Esophagus squamous epithelium (tissue), 4 donors: Measurements from ENCODE around the gene MPC2.

Experiments
- POLR2A ChIP-seq, 4 donors: fragments of 450-650 bp; IDR thresholded peaks; one replicate each; pipeline ENCODE4 v1.6.1; 2017; ENCODE audit warnings: antibody characterized with exemption in 4 of 4, mild to moderate bottlenecking in 4 of 4, moderate library complexity in 3 of 4
- TF ChIP-seq, protein P1 (sequence below), 6 experiments: fragments of 450-650 bp in 4 of 6; fragments of 200-600 bp in 2 of 6; sonication (generic) in 2 of 6; IDR thresholded peaks; one replicate each; pipeline ENCODE4 v1.5.1; 2016 to 2019; ENCODE audit warnings: antibody characterized with exemption in 6 of 6, mild to moderate bottlenecking in 4 of 6, moderate library complexity in 4 of 6

DNA sequence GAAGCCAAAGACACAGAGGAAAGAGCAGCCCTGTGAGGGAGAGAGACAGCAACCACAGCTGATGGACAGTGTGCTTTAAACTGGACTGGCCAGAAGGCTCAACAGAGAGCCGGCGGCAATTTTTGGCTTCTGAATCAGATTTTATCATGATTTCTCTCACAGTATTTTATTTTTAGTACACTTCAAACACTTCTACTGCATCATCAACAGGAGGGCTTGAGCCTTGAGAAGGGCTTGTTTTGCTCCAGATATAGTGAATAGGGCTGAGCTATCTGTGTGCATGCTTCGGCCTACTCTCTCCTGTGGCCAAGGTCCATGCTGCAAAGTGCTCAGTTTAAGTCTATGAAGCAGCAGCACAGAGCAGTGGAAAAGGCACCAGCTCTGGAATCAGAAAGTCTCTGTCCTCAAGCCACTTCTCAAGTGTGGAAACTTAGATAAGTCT is 56.3 kb downstream of the MPC2 start:
- TF ChIP-seq, protein P1, sequence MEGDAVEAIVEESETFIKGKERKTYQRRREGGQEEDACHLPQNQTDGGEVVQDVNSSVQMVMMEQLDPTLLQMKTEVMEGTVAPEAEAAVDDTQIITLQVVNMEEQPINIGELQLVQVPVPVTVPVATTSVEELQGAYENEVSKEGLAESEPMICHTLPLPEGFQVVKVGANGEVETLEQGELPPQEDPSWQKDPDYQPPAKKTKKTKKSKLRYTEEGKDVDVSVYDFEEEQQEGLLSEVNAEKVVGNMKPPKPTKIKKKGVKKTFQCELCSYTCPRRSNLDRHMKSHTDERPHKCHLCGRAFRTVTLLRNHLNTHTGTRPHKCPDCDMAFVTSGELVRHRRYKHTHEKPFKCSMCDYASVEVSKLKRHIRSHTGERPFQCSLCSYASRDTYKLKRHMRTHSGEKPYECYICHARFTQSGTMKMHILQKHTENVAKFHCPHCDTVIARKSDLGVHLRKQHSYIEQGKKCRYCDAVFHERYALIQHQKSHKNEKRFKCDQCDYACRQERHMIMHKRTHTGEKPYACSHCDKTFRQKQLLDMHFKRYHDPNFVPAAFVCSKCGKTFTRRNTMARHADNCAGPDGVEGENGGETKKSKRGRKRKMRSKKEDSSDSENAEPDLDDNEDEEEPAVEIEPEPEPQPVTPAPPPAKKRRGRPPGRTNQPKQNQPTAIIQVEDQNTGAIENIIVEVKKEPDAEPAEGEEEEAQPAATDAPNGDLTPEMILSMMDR (IDR thresholded peaks at IDR 0.05), result no peak
- TF ChIP-seq POLR2A (IDR thresholded peaks at IDR 0.05), result no peak
